Nucleus accumbens (tissue), 56 donors: Measurements from ENCODE around the gene PPP1R36.

Source experiments
- DNase-seq, 56 donors: peaks; one replicate each; lab custom pipeline; 2025; lab: John Stamatoyannopoulos, UW

The PPP1R36 gene, protein sequence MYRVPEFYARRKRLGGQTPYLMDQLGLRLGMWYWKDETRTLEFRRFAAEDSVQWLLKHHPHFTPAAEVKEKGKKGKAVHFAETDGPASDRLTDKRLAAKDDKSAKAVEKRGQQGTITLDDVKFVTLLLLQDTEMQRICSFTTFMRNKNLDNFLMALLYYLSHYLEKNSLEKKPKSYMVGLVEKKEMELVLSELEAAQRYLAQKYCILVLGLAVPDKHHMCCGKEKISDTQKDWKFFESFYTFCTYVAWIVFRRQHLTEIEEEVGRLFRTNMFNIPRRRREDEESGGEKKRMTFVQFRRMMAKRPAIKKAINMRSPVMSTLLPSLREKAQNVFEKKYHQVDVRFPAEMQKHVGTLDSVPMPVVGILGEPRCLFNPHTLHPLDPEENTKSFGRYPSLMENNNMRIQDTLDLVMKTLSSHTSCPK

DNA sequence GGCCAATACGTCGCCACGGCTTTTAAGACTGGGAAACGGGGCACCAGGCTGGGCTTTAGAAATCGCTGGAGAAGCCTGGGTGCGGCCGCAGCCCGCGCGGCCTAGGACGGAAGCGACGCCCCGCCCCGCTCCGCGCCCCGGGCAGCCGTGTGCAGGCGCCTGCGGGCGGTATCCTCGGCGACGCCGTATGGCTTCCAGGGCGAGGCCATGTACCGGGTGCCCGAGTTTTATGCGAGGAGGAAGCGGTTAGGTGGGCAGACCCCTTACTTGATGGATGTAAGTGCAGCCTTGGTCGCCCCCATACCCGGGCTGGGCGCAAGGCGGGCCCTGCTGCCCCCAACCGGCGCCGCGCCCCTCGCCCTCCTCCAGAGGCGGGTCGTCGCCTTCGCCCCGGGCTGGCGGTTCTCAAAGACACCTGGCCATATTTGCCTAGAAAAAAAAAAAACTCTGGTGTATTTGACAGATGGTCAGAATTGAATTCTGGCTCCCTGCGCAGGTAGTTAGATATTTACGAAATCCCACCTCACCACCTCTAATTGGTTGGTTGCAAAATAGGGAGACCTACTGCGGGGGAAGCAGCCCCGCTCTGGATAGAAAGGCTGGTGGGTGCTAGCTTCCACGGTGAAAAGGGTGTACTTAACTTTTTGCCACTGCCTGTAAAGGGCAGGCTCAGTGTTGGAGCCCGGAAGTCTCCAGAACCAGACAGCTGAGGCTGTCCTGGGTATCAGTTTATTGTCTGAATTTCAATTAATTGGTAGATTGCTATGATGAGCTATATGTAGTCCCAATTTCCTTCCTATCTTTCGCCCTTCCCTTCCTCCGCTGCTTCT is at the start of gene PPP1R36:
Gene PPP1R36 (plus strand): TSS at position 171 of the 830 bp plus-strand sequence. CDS start 37 bp downstream, at position 208.
- peak in 6 of 56 donors; percentile 15 to 35 (median 28) for DNase-seq

- DNase-seq, result no peak
Measured at GRCh38 chr14:64500088-64500487, 49.7 kb upstream of the PPP1R36 start.

- DNase-seq, result peak in 2 of 56 donors; percentile 4 to 7
Measured at GRCh38 chr14:64501411-64502171, 48.2 kb upstream of the PPP1R36 start.

DNA sequence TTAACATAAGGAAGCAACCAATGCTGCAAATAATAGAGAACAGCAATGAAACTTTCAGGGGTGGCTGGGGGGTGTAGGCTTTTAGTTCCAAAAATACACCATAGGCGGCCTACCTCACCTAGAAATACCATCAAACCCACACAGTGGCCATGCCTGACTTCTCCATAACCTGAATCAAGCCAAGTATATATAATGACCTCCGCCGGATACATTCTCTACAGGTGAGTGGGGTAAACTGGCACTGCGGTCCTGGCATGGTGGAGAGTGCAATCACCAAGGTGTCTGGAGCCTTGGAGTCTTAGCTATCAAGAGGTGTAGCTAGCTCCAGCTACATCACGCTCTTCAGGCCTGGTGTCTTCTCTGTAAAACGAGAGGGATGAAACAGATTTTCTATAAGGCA is 47.3 kb upstream of the PPP1R36 start:
- DNase-seq, result no peak

GRCh38 chr14:64502887-64503433 is 46.8 kb upstream of the PPP1R36 start:
- DNase-seq, result peak in 10 of 56 donors; percentile 14 to 61 (median 36)

- peak; percentile 42 to 97 (median 88) for DNase-seq
Measured at GRCh38 chr14:64503434-64504309, 46.1 kb upstream of the PPP1R36 start, which contains the start of gene ZBTB25. Gene ZBTB25, minus strand, starts transcription at chr14:64503838. Its CDS starts 13,305 bp downstream, at chr14:64490533.

GRCh38 chr14:64504310-64504896 is 45.4 kb upstream of the PPP1R36 start, which contains the start of gene ZBTB1:
Gene ZBTB1, plus strand, starts transcription at chr14:64504770. Its CDS starts 16,735 bp downstream, at chr14:64521505.
- DNase-seq, result peak; percentile 17 to 94 (median 73)

- DNase-seq, result peak; percentile 19 to 91 (median 78)
Measured at GRCh38 chr14:64504897-64505794, 44.6 kb upstream of the PPP1R36 start.

GRCh38 chr14:64506721-64507120 is 43.0 kb upstream of the PPP1R36 start:
- DNase-seq, result no peak

DNA sequence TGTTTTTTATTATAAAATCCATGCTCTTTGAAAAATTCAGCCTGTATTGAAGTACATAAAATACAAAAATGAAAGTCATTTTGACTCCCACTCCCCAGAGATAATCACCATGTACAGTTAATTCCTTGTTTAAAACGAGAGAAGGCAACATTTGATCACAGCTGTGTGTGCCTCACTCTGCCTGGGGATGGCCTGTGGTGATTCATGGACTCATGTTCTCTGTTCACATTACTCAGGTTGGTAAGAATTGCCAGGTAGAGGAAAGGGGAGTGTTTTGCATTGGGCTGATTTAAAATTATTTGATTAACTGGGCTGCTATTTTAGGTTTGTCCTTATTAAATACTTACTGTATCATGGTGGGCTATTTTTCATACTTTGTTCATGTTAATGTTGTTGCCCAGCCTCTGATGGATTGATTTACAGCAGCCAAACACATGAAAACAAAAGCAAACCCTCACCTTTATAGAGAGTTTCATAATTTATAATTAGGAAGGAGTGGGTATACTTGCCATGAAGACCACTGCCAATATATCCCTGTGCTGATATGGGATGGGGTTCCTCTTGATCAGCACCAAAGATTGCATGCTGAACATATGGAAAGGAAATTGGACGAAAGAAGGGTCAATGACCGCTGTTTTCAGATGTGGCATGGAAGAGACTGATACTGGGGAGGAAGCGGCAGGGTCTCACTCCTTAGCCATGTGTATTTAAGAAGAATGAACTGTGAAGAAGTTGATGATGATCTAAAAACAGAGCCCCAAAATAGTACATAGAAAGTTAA is 42.2 kb upstream of the PPP1R36 start:
- DNase-seq, result no peak

DNA sequence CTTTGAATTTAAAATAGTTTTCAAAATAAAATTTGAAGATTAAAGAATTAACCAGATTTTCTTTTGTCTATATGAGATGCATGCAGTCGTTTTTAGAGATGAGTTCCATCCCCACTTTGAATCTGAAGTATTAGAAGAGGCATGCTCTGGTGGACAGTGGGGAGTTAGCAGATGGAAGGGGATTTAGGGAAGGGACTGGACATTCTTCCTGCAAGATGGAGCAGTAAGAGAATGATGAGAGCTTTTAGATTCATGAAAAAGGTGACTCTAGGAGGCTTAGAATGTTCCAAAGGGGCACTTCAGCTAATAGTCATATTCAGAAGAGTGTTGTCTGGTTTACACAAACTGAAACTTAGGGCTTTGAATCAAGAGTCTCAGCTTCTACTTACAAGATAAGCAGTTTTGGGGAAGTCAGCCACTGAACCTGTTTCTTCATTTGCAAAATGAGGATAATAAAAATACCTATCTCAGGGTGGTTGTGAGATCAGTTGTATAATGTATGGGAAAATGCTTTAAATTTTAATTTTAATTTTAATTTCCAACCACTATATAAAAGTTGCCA is 41.5 kb upstream of the PPP1R36 start:
- DNase-seq, result no peak

DNA sequence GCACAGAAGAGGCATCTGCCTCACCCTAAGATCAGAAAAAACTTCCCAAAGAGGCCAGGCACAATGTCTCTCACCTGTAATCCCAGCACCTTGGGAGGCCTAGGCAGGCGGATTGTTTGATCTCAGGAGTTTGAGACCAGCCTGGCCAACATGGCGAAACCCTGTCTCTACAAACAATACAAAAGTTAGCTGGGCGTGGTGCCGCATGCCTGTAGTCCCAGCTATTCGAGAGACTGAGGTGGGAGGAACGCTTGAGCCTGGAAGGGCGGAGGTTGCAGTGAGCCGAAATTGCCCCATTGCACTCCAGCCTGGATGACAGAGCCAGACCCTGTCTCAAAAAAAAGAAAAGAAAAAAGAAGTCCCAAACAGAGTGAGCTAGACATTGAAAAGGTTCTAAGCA is 40.7 kb upstream of the PPP1R36 start:
- no peak for DNase-seq

GRCh38 chr14:64510825-64511671 is 38.7 kb upstream of the PPP1R36 start:
- DNase-seq, result peak in 42 of 56 donors; percentile 5 to 83 (median 38)

GRCh38 chr14:64513271-64513670 is 36.5 kb upstream of the PPP1R36 start:
- DNase-seq, result no peak

DNA sequence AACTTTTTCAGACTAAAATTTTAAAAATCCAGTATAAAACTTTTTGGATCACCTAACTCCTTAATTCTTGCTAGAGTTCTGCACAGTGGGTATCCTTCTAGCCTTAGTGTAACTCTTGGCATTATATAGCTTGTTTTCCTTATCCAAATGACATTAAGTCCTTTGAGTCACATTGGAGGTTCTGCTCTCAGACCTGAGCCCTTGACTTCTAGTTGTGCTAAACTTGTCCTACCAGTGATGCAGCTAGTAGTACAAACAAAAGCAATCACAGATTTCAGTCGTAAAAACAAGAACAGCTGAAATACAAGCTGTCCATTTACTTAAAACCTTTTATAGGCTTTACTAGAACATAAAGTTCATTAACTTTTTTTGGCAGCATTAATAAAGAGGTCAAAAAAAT is 34.7 kb upstream of the PPP1R36 start:
- DNase-seq, result no peak
